K562 (cell line): ENCODE results near the gene CHKB. TPM values are rescaled to one million over a fixed set of nuclear protein-coding genes. Genes with fewer than 3 reads are reported as not detected.

Source experiments
- CSDE1 ChIP-seq, 2 experiments: fragments of 450-650 bp; IDR thresholded peaks; 2 replicates each; pipeline ENCODE4 v1.6.1; 2016; ENCODE audit warnings: mild to moderate bottlenecking in 1 of 2
- DMBX1 ChIP-seq: fragments of 250-450 bp; sonication (Bioruptor Pico); IDR thresholded peaks from 2 replicates; pipeline ENCODE4 v1.8.0; 2022; ENCODE audit warnings: inconsistent platforms, mild to moderate bottlenecking, moderate library complexity, borderline replicate concordance
- ELF2 ChIP-seq: fragments of 250-450 bp; sonication (Bioruptor Pico); IDR thresholded peaks from 2 replicates; pipeline ENCODE4 v1.5.0; 2021; ENCODE audit warnings: mild to moderate bottlenecking
- LEF1 ChIP-seq: fragments of 450-650 bp; IDR thresholded peaks from 2 replicates; pipeline ENCODE4 v1.6.1; 2016; ENCODE audit warnings: mild to moderate bottlenecking
- MCM2 ChIP-seq: fragments of 450-650 bp; IDR thresholded peaks from 2 replicates; pipeline ENCODE4 v1.6.1; 2017; ENCODE audit warnings: low read depth, mild to moderate bottlenecking
- NR2C2 ChIP-seq, 2 experiments: fragments of 200-800 bp in 1 of 2; sonication (Bioruptor generic) in 1 of 2; sonication (generic) in 1 of 2; formaldehyde crosslinking in 1 of 2; IDR thresholded peaks; 2 replicates each; pipeline versions ENCODE4 v1.6.1 to v1.8.0; 2016 to 2022; ENCODE audit warnings: mild to moderate bottlenecking in 1 of 2, missing compliant biosample characterization in 1 of 2, missing genetic modification characterization in 1 of 2, missing genetic modification reagents in 1 of 2
- NRF1 ChIP-seq, 2 experiments: fragments of 450-650 bp; IDR thresholded peaks in 1 of 2; conservative IDR thresholded peaks in 1 of 2; 2 replicates each; pipeline ENCODE4 v1.6.1; 2014; ENCODE audit warnings: mild to moderate bottlenecking in 2 of 2
- PHF21A ChIP-seq: fragments of 450-650 bp; IDR thresholded peaks from 2 replicates; pipeline ENCODE4 v1.6.1; 2017; ENCODE audit warnings: low read depth, borderline replicate concordance
- RFX1 ChIP-seq: fragments of 450-650 bp; IDR thresholded peaks from 2 replicates; pipeline ENCODE4 v1.6.1; 2016; ENCODE audit warnings: mild to moderate bottlenecking, moderate library complexity
- SIN3A ChIP-seq, 2 experiments: fragments of 150-350 bp in 1 of 2; IDR thresholded peaks; 2 replicates each; pipeline ENCODE4 v1.6.1; 2011 to 2016; ENCODE audit warnings: borderline replicate concordance in 2 of 2, low read depth in 2 of 2, low read length in 2 of 2, mild to moderate bottlenecking in 2 of 2, moderate library complexity in 2 of 2; ENCODE audit not compliant: control insufficient read depth in 1 of 2
- SNRNP70 ChIP-seq: fragments of 200-400 bp; formaldehyde crosslinking; optimal IDR thresholded peaks from 2 replicates; pipeline ENCODE3; 2017; ENCODE audit warnings: low read depth, low read length
- XRCC5 ChIP-seq: fragments of 200-400 bp; formaldehyde crosslinking; IDR thresholded peaks from 2 replicates; pipeline ENCODE4 v1.6.1; 2017; ENCODE audit warnings: low read depth, mild to moderate bottlenecking, low read length
- YY1 ChIP-seq, 3 experiments: IDR thresholded peaks; 2 replicates each; pipeline ENCODE4 v1.6.1; 2011; ENCODE audit warnings: low read length in 2 of 3, mild to moderate bottlenecking in 2 of 3, moderate library complexity in 2 of 3, borderline replicate concordance in 1 of 3, control low read depth in 1 of 3, low read depth in 1 of 3; ENCODE audit not compliant: insufficient read depth in 3 of 3, insufficient replicate concordance in 2 of 3, control insufficient read depth in 1 of 3, insufficient read length in 1 of 3; ENCODE audit errors: extremely low read depth in 1 of 3
- ZBTB11 ChIP-seq, 3 experiments: fragments of 200-800 bp in 1 of 3; fragments of 250-450 bp in 1 of 3; fragments of 450-650 bp in 1 of 3; sonication (Bioruptor Pico) in 1 of 3; sonication (Bioruptor generic) in 1 of 3; formaldehyde crosslinking in 1 of 3; IDR thresholded peaks; 2 replicates each; pipeline versions ENCODE4 v1.6.1 to v1.8.0; 2016 to 2022; ENCODE audit warnings: mild to moderate bottlenecking in 2 of 3, missing genetic modification characterization in 2 of 3, missing compliant biosample characterization in 1 of 3, moderate library complexity in 1 of 3
- ZFP30 ChIP-seq: fragments of 250-450 bp; sonication (Bioruptor Pico); IDR thresholded peaks from 2 replicates; pipeline ENCODE4 v1.8.0; 2022; ENCODE audit warnings: moderate library complexity, mild to moderate bottlenecking, inconsistent platforms, borderline replicate concordance
- ZNF316 ChIP-seq: fragments of 450-650 bp; IDR thresholded peaks from 2 replicates; pipeline ENCODE4 v1.6.1; 2016
- ZNF561 ChIP-seq: fragments of 450-650 bp; formaldehyde crosslinking; conservative IDR thresholded peaks from 2 replicates; pipeline ENCODE4 v1.4.0; 2020; ENCODE audit warnings: mild to moderate bottlenecking, moderate library complexity
- polyA plus RNA-seq, 8 experiments: library from polyadenylated mRNA; depleted of rRNA in 4 of 8; stranded (reverse) in 5 of 8; unstranded in 3 of 8; fragments of >200 nt; fragmentation: Nextera tagmentation in 2 of 8; fragmentation: Illumina TruSeq in 1 of 8; extraction: Ambion mirVana in 2 of 8; extraction: Trizol in 1 of 8; gene quantifications; 2 replicates each; pipeline versions ENCODE4 v1.2.1 to v1.2.3, GENCODE V29; 2011 to 2014; ENCODE audit warnings: inconsistent platforms in 1 of 8, missing spikeins in 1 of 8
- total RNA-seq, 7 experiments: library from RNA; depleted of rRNA in 6 of 7; stranded (reverse); fragments of >200 nt in 6 of 7; fragmentation: Illumina TruSeq in 2 of 7; extraction: Trizol in 2 of 7; gene quantifications; 2 replicates each; pipeline versions ENCODE4 v1.2.1 to v1.2.3, GENCODE V29; 2011 to 2021; ENCODE audit warnings: low replicate concordance in 1 of 7
- TF ChIP-seq, protein P1 (sequence below): fragments of 250-450 bp; sonication (Bioruptor Pico); IDR thresholded peaks from 2 replicates; pipeline ENCODE4 v1.5.0; 2020; ENCODE audit warnings: mild to moderate bottlenecking, borderline replicate concordance
- TF ChIP-seq, protein P2 (sequence below): fragments of 250-450 bp; sonication (Bioruptor Pico); IDR thresholded peaks from 2 replicates; pipeline ENCODE4 v1.4.0; 2020; ENCODE audit warnings: mild to moderate bottlenecking

CHKB gene
- total and polyA plus RNA-seq, 9 of the 15 experiments (the other 6 are each of a cell fraction or from before 2014, with no cell fraction given) = 2.7 to 31.0 (median 11.0) TPM

GRCh38 chr22:50627642-50628542 is 45.2 kb upstream of the CHKB start, which contains the start of gene ARSA (continued):
- TF ChIP-seq ZBTB11 (CRISPR knock-in tag; IDR thresholded peaks at IDR 0.05) = peak in 1 of 3 experiments; percentile 68; a peak in 2 of 6 replicates
- no peak for TF ChIP-seq LEF1
- TF ChIP-seq SNRNP70 = no peak
- no peak for TF ChIP-seq RFX1
- no peak for TF ChIP-seq YY1 (IDR thresholded peaks at IDR 0.05; ENCODE audit: borderline replicate concordance in 1 of 3, control insufficient read depth in 1 of 3, extremely low read depth in 1 of 3, insufficient read depth in 3 of 3, insufficient read length in 1 of 3, insufficient replicate concordance in 2 of 3, low read depth in 1 of 3, low read length in 2 of 3)
- TF ChIP-seq, protein P1, sequence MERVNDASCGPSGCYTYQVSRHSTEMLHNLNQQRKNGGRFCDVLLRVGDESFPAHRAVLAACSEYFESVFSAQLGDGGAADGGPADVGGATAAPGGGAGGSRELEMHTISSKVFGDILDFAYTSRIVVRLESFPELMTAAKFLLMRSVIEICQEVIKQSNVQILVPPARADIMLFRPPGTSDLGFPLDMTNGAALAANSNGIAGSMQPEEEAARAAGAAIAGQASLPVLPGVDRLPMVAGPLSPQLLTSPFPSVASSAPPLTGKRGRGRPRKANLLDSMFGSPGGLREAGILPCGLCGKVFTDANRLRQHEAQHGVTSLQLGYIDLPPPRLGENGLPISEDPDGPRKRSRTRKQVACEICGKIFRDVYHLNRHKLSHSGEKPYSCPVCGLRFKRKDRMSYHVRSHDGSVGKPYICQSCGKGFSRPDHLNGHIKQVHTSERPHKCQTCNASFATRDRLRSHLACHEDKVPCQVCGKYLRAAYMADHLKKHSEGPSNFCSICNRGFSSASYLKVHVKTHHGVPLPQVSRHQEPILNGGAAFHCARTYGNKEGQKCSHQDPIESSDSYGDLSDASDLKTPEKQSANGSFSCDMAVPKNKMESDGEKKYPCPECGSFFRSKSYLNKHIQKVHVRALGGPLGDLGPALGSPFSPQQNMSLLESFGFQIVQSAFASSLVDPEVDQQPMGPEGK (CRISPR knock-in tag) = no peak
- TF ChIP-seq DMBX1 (CRISPR knock-in tag) = no peak
- TF ChIP-seq XRCC5 = no peak
- TF ChIP-seq CSDE1 (IDR thresholded peaks at IDR 0.05) = no peak
- TF ChIP-seq MCM2 = no peak
- TF ChIP-seq NRF1 (conservative IDR thresholded peaks at IDR 0.05 in 1 of 2, IDR thresholded peaks at IDR 0.05 in 1 of 2) = peak; percentile 82 to 84
- no peak for TF ChIP-seq ZNF561 (CRISPR knock-in tag)
- no peak for TF ChIP-seq ELF2
- TF ChIP-seq ZNF316 = no peak
- TF ChIP-seq NR2C2 (CRISPR knock-in tag; IDR thresholded peaks at IDR 0.05) = peak; percentile 84
- TF ChIP-seq NR2C2 (tag; IDR thresholded peaks at IDR 0.05) = peak; percentile 98
- no peak for TF ChIP-seq PHF21A
- TF ChIP-seq, protein P2, sequence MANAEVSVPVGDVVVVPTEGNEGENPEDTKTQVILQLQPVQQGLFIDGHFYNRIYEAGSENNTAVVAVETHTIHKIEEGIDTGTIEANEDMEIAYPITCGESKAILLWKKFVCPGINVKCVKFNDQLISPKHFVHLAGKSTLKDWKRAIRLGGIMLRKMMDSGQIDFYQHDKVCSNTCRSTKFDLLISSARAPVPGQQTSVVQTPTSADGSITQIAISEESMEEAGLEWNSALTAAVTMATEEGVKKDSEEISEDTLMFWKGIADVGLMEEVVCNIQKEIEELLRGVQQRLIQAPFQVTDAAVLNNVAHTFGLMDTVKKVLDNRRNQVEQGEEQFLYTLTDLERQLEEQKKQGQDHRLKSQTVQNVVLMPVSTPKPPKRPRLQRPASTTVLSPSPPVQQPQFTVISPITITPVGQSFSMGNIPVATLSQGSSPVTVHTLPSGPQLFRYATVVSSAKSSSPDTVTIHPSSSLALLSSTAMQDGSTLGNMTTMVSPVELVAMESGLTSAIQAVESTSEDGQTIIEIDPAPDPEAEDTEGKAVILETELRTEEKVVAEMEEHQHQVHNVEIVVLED (CRISPR knock-in tag) = no peak
- TF ChIP-seq ZFP30 (CRISPR knock-in tag) = no peak
- TF ChIP-seq SIN3A (IDR thresholded peaks at IDR 0.05; ENCODE audit: borderline replicate concordance in 2 of 2, control insufficient read depth in 1 of 2, low read depth in 2 of 2, low read length in 2 of 2) = no peak
